Measurements from ENCODE around the gene CACFD1.

The CACFD1 gene

GRCh38 chr9:133512253-133513213 lies 52.8 kb downstream of the CACFD1 start:
- FAIRE-seq, result peak; percentile 69
- no peak for TF ChIP-seq SPI1 (IDR thresholded peaks at IDR 0.05; ENCODE audit: low read depth, low read length)
- TF ChIP-seq POLR2AphosphoS5 (IDR thresholded peaks at IDR 0.05; ENCODE audit: low read depth, low read length), result no peak
- TF ChIP-seq TAF1 (IDR thresholded peaks at IDR 0.05; ENCODE audit: low read depth, low read length), result no peak
- TF ChIP-seq POLR2A (IDR thresholded peaks at IDR 0.05; ENCODE audit: low read depth, low read length), result no peak
- TF ChIP-seq POU2F2 (IDR thresholded peaks at IDR 0.05; ENCODE audit: low read depth, low read length), result no peak
- no peak for TF ChIP-seq PAX5 (IDR thresholded peaks at IDR 0.05; ENCODE audit: insufficient read depth, low read length, severe bottlenecking)
- DNase-seq (ENCODE audit: insufficient read length, low spot score), result no peak

DNA sequence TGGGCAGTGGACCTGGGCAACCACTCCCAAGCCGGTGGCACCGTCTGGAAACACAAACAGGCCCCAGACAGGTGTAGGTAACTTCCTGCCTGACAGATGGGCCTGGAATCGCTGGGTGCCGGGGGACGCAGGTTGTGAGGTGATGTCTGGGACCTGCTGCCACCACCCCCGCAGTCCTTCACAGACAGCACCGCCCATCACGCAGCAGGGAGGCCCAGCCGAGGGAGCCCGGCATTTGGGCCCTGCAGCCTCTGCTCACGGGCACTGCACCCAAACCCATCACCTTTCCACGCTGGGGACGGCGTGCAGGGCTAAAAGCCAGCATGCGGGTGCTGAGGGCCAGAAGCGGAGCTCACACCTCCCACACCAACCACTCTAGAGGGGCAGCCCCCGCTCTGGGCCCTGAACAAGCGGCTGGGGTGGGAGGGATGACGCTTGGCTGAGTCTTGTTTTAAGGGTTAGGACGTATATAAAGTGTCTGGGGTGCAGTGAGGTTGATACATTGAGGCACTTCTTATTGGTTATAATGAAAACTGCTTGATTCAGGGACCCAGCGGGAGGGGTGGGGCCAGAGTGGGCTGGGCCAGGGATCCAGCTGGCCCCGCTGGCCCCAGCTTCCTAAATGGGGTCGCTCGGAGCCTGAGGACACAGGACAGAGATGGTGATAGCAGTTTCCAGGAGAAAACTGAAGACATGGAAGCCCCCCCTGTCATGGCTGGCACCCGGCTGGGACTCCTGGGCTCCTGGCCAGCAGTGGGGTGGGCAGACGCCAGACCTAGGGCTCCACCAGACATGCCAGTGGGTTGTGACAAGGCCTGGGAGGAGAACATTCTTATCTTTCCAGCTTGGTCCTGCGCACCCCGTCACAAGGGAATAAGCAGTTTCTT lies 53.7 kb downstream of the CACFD1 start:
- FAIRE-seq (no peak), DNase-seq (ENCODE audit: insufficient read length, low spot score) (no peak)

DNA sequence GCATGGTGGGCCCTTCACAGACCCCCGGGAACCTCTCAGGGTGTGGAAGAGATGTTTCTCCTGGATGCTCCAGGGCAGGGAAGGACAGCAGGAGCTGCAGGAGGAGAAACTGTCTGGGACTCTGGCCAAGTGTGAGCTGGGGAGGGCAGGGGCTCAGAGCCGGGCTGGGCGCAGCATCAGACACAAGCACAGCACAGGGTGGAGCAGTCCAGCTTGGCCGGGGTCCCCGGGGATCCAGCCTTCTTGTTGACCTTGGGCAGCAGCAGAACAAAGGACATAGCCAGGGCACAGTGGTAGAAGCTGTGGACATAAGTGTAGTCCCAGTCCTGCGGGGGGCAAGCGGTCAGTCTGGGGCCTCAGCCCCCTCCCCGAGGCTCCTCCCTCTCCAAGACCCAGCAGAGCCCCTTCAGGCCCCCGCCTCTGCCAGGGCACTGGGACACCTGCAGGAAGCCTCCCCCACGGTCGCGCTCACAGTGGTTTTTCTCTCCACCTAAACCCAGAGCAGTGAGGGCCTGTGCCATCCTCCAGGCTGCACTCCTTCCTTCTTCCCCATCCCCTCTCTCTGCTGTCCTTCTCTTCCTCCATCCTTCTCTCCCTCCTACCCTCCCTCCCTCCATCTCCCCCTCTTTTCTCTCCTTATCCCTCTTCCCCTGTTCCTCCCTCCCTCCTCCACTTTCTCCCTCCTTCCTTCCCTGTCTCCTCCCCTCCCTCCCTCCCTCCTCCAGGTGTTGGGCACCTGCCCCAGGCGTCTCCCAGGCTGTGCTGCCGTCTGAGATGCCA lies 54.9 kb downstream of the CACFD1 start:
- TF ChIP-seq POLR2AphosphoS5 (IDR thresholded peaks at IDR 0.05; ENCODE audit: low read depth, low read length) (no peak), PAX5 (IDR thresholded peaks at IDR 0.05; ENCODE audit: insufficient read depth, low read length, severe bottlenecking) (no peak), SPI1 (IDR thresholded peaks at IDR 0.05; ENCODE audit: low read depth, low read length) (no peak), POU2F2 (IDR thresholded peaks at IDR 0.05; ENCODE audit: low read depth, low read length) (no peak), TAF1 (IDR thresholded peaks at IDR 0.05; ENCODE audit: low read depth, low read length) (no peak), POLR2A (IDR thresholded peaks at IDR 0.05; ENCODE audit: low read depth, low read length) (no peak)
- FAIRE-seq, result no peak
- DNase-seq (ENCODE audit: insufficient read length, low spot score), result no peak

More for the DNA sequence above, 53.7 kb downstream of the CACFD1 start:
- TF ChIP-seq POU2F2 (IDR thresholded peaks at IDR 0.05; ENCODE audit: low read depth, low read length) (no peak), SPI1 (IDR thresholded peaks at IDR 0.05; ENCODE audit: low read depth, low read length) (no peak), POLR2A (IDR thresholded peaks at IDR 0.05; ENCODE audit: low read depth, low read length) (no peak)

DNA sequence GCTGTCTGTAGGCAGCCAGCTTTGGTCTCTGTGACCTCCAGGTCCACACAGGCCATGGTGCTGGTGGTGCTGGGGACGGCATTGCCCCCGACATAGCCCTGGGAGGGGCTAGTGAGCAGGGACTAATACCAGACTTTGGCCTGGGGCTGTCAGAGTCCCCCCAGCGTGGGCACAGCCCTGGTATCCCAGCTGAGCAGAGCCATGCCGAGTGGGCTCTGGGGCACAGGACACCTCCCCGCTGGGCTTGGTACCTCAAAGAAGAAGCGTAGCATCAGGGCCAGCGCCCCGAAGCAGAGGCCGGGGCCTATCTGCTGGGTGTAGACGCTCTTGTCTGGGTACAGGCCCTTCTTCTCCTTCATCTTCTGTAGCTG lies 55.4 kb downstream of the CACFD1 start:
- DNase-seq (ENCODE audit: insufficient read length, low spot score), result no peak
- FAIRE-seq, result no peak
- TF ChIP-seq PAX5 (IDR thresholded peaks at IDR 0.05; ENCODE audit: insufficient read depth, low read length, severe bottlenecking) (no peak), POLR2AphosphoS5 (IDR thresholded peaks at IDR 0.05; ENCODE audit: low read depth, low read length) (no peak), POU2F2 (IDR thresholded peaks at IDR 0.05; ENCODE audit: low read depth, low read length) (no peak), TAF1 (IDR thresholded peaks at IDR 0.05; ENCODE audit: low read depth, low read length) (no peak), POLR2A (IDR thresholded peaks at IDR 0.05; ENCODE audit: low read depth, low read length) (no peak), SPI1 (IDR thresholded peaks at IDR 0.05; ENCODE audit: low read depth, low read length) (no peak)

GRCh38 chr9:133515615-133516255 lies 56.0 kb downstream of the CACFD1 start:
- no peak for DNase-seq (ENCODE audit: insufficient read length, low spot score)
- TF ChIP-seq SPI1 (IDR thresholded peaks at IDR 0.05; ENCODE audit: low read depth, low read length) (no peak), PAX5 (IDR thresholded peaks at IDR 0.05; ENCODE audit: insufficient read depth, low read length, severe bottlenecking) (no peak), POLR2A (IDR thresholded peaks at IDR 0.05; ENCODE audit: low read depth, low read length) (no peak), POLR2AphosphoS5 (IDR thresholded peaks at IDR 0.05; ENCODE audit: low read depth, low read length) (no peak), POU2F2 (IDR thresholded peaks at IDR 0.05; ENCODE audit: low read depth, low read length) (no peak), TAF1 (IDR thresholded peaks at IDR 0.05; ENCODE audit: low read depth, low read length) (no peak)
- FAIRE-seq, result no peak

- TF ChIP-seq SPI1 (IDR thresholded peaks at IDR 0.05; ENCODE audit: low read depth, low read length) (no peak), POU2F2 (IDR thresholded peaks at IDR 0.05; ENCODE audit: low read depth, low read length) (no peak), PAX5 (IDR thresholded peaks at IDR 0.05; ENCODE audit: insufficient read depth, low read length, severe bottlenecking) (no peak), POLR2A (IDR thresholded peaks at IDR 0.05; ENCODE audit: low read depth, low read length) (no peak), POLR2AphosphoS5 (IDR thresholded peaks at IDR 0.05; ENCODE audit: low read depth, low read length) (no peak), TAF1 (IDR thresholded peaks at IDR 0.05; ENCODE audit: low read depth, low read length) (no peak)
- no peak for FAIRE-seq
These were observed 56.6 kb downstream of the CACFD1 start for GRCh38 chr9:133516256-133516960.

GRCh38 chr9:133516961-133517350 lies 57.2 kb downstream of the CACFD1 start:
- DNase-seq (ENCODE audit: insufficient read length, low spot score) (no peak), FAIRE-seq (no peak)
- TF ChIP-seq TAF1 (IDR thresholded peaks at IDR 0.05; ENCODE audit: low read depth, low read length) (no peak), POLR2A (IDR thresholded peaks at IDR 0.05; ENCODE audit: low read depth, low read length) (no peak), POU2F2 (IDR thresholded peaks at IDR 0.05; ENCODE audit: low read depth, low read length) (no peak), PAX5 (IDR thresholded peaks at IDR 0.05; ENCODE audit: insufficient read depth, low read length, severe bottlenecking) (no peak), SPI1 (IDR thresholded peaks at IDR 0.05; ENCODE audit: low read depth, low read length) (no peak), POLR2AphosphoS5 (IDR thresholded peaks at IDR 0.05; ENCODE audit: low read depth, low read length) (no peak)

More at GRCh38 chr9:133516256-133516960, 56.6 kb downstream of the CACFD1 start:
- no peak for DNase-seq (ENCODE audit: insufficient read length, low spot score)

DNA sequence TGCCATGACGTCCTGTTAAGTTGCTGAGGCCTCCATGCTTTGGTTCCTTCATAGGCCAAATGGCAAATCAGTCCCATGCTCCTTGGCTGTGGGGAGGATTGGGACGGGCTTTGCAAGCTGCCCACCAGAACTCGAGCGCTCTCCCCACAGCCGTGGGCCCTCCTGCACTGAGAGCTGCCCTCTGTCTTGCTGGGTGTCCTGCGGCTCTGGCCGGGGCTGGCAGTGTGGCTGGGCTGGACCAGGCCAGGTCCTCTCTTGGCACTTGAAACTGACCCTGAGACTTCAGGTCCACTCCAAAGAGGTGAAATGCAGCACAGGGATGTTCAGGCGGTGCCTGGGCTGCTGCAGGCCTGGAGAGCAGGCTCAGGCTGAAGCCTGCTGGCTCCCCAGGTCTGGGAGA lies 57.9 kb downstream of the CACFD1 start:
- DNase-seq (ENCODE audit: insufficient read length, low spot score) (no peak), FAIRE-seq (no peak)
- TF ChIP-seq TAF1 (IDR thresholded peaks at IDR 0.05; ENCODE audit: low read depth, low read length), result no peak
